Measurements from ENCODE around the gene MSLN.

MSLN gene

GRCh38 chr16:714558-715476 lies 45.7 kb upstream of the MSLN start, which contains the start of gene METRN:
Gene METRN (plus strand): TSS chr16:715118. CDS start chr16:715290, 172 bp downstream.
- H3K4me3 ChIP-seq (ENCODE audit: low read depth, low read length) = peak within 1 kb of the TSS; percentile 55
- DNase-seq (ENCODE audit: low read depth) = no peak
- in situ Hi-C loops (cut with HindIII; ENCODE audit: low sequenced_read_pairs) = loop anchor here (10.0 kb wide), 1 partner anchor 260 kb away; the partner anchor contains the start of gene LMF1
- no peak for TF ChIP-seq CTCF (IDR thresholded peaks at IDR 0.05; ENCODE audit: low read depth, low read length, missing control alignments)

GRCh38 chr16:715477-716199 lies 44.9 kb upstream of the MSLN start:
- no peak for DNase-seq (ENCODE audit: low read depth)
- no peak for TF ChIP-seq CTCF (IDR thresholded peaks at IDR 0.05; ENCODE audit: low read depth, low read length, missing control alignments)
- in situ Hi-C loops (cut with HindIII; ENCODE audit: low sequenced_read_pairs) = loop anchor here (10.0 kb wide), 1 partner anchor 259 kb away; the partner anchor contains the start of gene LMF1
- peak overlapping the region; percentile 55 for H3K4me3 ChIP-seq (ENCODE audit: low read depth, low read length)

- peak overlapping the region; percentile 55 for H3K4me3 ChIP-seq (ENCODE audit: low read depth, low read length)
- no peak for DNase-seq (ENCODE audit: low read depth)
- in situ Hi-C loops (cut with HindIII; ENCODE audit: low sequenced_read_pairs) = loop anchor here (10.0 kb wide), 1 partner anchor 259 kb away; the partner anchor contains the start of gene LMF1
- no peak for TF ChIP-seq CTCF (IDR thresholded peaks at IDR 0.05; ENCODE audit: low read depth, low read length, missing control alignments)
Measured at GRCh38 chr16:716200-716568, 44.4 kb upstream of the MSLN start.

- H3K4me3 ChIP-seq (ENCODE audit: low read depth, low read length) = peak overlapping the region; percentile 55
- in situ Hi-C loops (cut with HindIII; ENCODE audit: low sequenced_read_pairs) = loop anchor here (10.0 kb wide), 1 partner anchor 258 kb away; the partner anchor contains the start of gene LMF1
- TF ChIP-seq CTCF (IDR thresholded peaks at IDR 0.05; ENCODE audit: low read depth, low read length, missing control alignments) = no peak
- DNase-seq (ENCODE audit: low read depth) = no peak
Measured at GRCh38 chr16:716768-717325, 43.7 kb upstream of the MSLN start.

- DNase-seq (ENCODE audit: low read depth) = no peak
- H3K4me3 ChIP-seq (ENCODE audit: low read depth, low read length) = no peak overlapping the region
- TF ChIP-seq CTCF (IDR thresholded peaks at IDR 0.05; ENCODE audit: low read depth, low read length, missing control alignments) = no peak
- in situ Hi-C loops (cut with HindIII; ENCODE audit: low sequenced_read_pairs) = loop anchor here (10.0 kb wide), 1 partner anchor 257 kb away; the partner anchor contains the start of gene LMF1
Measured at GRCh38 chr16:717450-718245, 42.9 kb upstream of the MSLN start.

All from astrocyte of the cerebellum (primary cell).